Stimulated activated CD4-positive, alpha-beta T cell treated with anti-CD3 and anti-CD28 coated beads, Interleukin-12 subunit alpha, Interleukin-12 subunit beta, amount 100 ng/mL, for 24 hours (primary cell): ENCODE measurements around the gene OXNAD1.
A peak's percentile ranks its signal among the peaks of the same experiment; 100 is the strongest.
"Not testable (repeated sequence)": the region's sequence is repeated elsewhere in the genome, so short reads cannot be mapped to it uniquely, and the experiment has no call there.

Experiments
- DNase-seq, 2 experiments: peaks; one replicate each; pipeline ENCODE4 v3.0.0-alpha.2; 2020; ENCODE audit warnings: low read depth in 2 of 2

OXNAD1 gene

GRCh38 chr3:16304061-16305010 lies 39.3 kb downstream of the OXNAD1 start:
- DNase-seq: no peak

DNA sequence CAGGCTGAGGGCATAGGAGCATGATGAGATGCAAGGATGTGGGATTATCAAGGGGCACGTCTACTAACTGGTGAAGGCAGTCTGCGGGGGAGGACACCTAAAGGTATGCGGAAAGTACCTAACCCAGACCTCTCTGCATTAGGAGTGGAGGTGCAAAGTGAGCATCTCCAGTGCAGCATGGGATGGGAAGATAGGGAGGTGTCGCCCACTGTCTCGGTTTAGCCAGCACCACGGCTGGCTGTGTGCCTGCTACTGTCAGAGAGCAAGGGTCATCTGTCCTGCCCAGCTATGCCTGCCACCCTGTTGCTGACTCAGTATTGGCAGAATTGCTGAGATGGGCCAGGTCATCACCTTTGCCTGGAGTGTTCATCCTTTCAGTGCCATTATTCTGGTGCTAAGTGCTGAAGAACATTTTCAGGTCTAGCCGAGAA lies 40.1 kb downstream of the OXNAD1 start:
- DNase-seq: no peak

- DNase-seq: no peak
Measured at GRCh38 chr3:16307832-16308531, 43.0 kb downstream of the OXNAD1 start.

GRCh38 chr3:16308727-16309126 lies 43.7 kb downstream of the OXNAD1 start:
- DNase-seq: no peak

- DNase-seq: no peak
Measured at GRCh38 chr3:16309558-16309957, 44.5 kb downstream of the OXNAD1 start.

- not testable (repeated sequence) for DNase-seq
Measured at GRCh38 chr3:16310486-16310885, 45.5 kb downstream of the OXNAD1 start.

GRCh38 chr3:16311960-16312451 lies 47.0 kb downstream of the OXNAD1 start:
- no peak for DNase-seq

DNA sequence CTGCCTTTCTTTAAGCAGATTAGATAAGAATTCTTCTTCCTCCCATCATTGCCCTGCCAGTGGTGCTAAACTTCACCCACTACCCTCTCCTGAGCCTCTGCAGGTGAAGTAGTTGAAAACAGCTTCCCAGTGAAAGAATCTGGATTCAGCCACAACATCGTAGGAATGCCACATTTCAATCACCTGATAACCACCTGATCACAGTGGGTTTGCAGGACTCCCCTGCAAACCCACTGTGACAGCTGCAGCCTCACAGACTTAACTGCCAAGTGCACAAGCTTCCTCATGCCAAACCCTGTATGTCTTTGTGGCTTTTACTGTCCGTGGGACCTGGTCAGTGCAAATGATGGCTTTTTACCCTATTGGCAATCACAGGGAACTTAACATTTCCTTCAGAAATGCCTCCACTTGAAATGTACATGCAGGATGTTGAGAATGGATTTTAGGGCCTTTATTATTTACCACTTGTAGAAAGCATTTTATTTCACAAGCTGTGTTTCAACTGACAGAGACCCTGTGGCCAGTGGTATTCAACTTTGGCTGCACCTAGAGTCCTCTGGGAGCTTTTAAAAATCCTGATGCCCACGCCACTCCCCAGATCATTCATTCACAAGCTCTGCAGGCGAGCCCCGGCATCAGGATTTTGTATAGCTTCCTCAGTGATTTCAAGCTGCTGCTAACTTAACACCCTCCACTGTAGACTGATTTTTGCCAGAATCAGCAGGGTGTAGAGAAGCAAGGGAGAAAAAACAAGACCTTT lies 49.1 kb downstream of the OXNAD1 start:
- no peak for DNase-seq

DNA sequence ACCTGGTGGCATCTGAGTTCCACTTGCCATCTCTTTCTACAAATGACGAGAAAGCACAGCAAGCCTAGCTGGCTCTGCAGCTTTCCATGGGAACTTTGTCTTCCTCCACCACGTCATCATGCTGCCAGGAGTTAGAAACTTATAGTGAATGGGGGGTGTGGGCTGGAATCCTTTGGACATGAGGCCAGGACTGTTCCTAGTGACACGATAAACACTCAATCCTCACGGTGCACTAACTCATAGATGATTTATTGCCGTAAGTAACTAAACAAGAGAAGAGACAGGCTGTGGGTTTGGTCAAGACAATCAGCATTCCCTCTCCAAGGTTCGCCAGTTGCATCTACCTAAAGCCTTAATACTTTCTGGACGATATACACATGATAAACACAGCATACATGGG lies 50.6 kb downstream of the OXNAD1 start:
- DNase-seq: no peak

GRCh38 chr3:16316396-16316795 lies 51.4 kb downstream of the OXNAD1 start:
- no peak for DNase-seq

DNA sequence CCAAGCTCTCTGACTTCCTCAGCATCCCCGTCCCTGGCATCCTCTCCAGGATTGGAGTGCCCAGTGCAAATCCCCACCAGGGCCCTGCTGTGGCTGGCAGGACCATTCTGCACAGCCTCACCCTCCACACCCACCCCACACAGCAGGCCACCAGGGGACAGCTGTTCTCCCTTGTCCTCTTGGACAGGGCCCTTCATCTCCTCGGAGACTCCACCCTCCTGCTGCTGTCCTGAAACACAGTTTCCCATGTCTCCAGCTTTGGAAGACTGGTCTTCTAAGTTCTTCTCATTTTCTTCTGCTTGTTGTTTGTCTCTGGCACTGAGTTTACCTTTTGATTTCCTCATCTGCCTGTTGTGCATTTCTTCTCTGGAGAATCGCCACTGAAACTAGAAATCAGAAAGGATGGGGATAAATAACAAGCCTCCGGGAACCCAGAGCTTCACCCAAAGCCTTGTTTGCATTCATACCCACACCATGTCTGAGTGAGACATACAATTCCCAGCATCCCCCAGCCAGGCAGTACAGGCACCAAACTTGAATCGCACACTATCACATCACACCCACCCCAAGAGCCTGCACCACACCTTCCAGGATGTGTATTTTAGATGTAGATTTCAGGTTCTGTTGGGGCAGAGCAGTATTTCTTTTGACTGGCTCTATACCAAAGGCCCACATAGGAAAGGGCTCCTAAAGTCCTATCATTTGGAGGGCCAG lies 52.0 kb downstream of the OXNAD1 start:
- DNase-seq: no peak

- DNase-seq: no peak
Measured at GRCh38 chr3:16317561-16317945, 52.5 kb downstream of the OXNAD1 start.

GRCh38 chr3:16318176-16318575 lies 53.2 kb downstream of the OXNAD1 start:
- no peak for DNase-seq

DNA sequence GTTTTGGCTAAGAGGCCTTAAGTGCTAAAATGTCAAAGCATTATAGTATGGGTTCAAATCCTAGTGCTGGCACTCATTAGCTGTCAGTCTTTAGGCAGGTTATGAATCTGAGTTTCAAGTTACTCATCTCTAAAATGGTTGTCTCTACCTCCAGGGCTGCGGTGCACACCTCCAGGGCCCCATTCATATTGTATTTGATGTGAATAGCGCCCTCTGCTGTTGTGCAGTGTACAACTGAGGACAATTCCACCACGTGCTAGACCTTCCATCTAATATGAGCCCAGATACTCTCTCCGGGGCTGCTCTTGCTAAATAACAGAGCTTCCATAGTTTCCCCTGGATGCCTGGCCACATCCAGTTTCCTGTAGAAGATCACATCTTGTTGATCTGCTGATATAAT lies 54.3 kb downstream of the OXNAD1 start:
- DNase-seq: peak; percentile 66 to 80

- no peak for DNase-seq
Measured at GRCh38 chr3:16319723-16320122, 54.7 kb downstream of the OXNAD1 start.

DNA sequence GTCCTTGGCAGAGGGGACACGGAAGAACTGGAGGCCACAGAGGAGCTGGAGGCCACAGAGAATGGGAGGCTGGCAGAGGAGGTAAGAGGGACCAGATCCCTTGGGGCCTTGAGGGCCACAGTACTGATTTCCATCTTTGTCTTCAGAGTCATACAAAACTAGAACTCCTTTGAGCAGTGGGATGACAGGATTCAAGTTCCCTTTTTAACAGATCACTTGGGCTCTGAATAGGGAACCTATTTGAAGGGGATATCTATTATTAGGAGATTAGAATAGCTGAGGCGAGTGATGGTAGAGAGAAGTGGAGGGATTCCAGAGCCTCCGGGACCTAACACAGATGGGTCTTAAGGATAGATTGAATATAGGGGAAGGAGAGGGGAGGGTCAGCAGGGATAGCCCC lies 55.7 kb downstream of the OXNAD1 start:
- no peak for DNase-seq

- DNase-seq: no peak
Measured at GRCh38 chr3:16322189-16322588, 57.2 kb downstream of the OXNAD1 start.

- no peak for DNase-seq
Measured at GRCh38 chr3:16323737-16324136, 58.7 kb downstream of the OXNAD1 start.

DNA sequence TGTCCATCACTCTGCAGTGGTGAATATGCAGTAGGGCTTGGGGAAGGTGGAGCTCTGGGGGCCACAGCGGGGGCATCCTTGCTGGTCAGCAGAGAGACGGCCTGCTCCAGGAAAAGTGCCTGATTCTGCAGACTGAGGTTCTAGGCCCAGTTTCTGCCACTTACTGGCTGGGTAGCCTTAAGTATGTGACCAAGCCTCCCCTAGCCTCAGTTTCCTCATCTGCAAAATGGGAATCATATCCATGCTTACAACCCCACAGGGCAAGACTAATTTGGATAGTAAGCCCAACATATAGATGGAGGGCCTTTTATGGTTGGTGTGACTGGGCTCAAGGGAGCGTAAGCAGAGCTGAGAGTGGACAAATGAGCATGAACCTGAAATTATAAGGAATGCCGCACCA lies 60.8 kb downstream of the OXNAD1 start:
- no peak for DNase-seq

- no peak for DNase-seq
Measured at GRCh38 chr3:16326724-16327349, 61.8 kb downstream of the OXNAD1 start.

- DNase-seq: no peak
Measured at GRCh38 chr3:16328124-16328523, 63.1 kb downstream of the OXNAD1 start.
